ENCODE measurements around the gene GJA1.
"Not testable (repeated sequence)": the region's sequence is repeated elsewhere in the genome, so short reads cannot be mapped to it uniquely, and the experiment has no call there.

GJA1 gene

GRCh38 chr6:121437851-121438651 lies 2.6 kb downstream of the GJA1 start:
- no peak for DNase-seq

- no peak for DNase-seq
These were observed 3.4 kb downstream of the GJA1 start for GRCh38 chr6:121438869-121439268.

DNA sequence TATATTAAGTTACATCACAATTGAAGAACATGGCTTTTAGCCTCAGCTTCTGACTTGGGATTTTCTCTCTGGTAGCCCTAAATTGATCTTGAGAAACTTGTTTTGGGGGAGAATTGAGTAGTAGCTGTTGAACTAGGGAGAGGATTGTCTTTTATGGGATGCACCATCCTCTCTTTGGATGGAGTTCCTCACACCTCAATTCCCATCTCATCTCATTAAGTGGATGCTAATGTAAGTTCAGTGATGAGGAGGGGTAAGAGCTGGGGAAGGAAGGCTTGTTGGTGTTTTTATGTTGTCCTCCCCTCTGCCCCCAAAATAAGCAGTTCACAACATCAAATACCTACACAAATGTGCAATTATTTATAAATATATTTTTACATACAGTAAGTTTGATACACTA lies 4.0 kb downstream of the GJA1 start:
- DNase-seq, result no peak

GRCh38 chr6:121439926-121440325 lies 4.5 kb downstream of the GJA1 start:
- DNase-seq, result no peak

DNA sequence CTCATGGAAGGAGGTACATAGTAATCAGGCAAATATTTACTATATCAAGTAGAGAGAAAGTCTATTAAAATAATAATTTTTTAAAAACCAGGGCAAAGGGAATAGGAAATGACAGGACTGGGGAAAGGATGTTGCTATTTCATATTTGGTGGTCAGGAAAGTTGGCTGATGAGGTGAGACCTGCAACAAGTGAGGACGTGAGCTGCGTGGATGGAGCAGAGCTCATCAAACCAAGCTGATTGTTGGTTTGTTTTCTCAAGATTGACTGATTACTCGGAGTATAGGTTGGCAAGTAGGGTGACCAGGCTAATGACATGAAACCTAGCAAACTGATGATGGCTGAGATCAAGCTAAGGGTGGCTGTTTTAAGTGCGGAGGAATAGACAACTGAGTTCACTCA lies 6.0 kb downstream of the GJA1 start:
- DNase-seq, result no peak

DNA sequence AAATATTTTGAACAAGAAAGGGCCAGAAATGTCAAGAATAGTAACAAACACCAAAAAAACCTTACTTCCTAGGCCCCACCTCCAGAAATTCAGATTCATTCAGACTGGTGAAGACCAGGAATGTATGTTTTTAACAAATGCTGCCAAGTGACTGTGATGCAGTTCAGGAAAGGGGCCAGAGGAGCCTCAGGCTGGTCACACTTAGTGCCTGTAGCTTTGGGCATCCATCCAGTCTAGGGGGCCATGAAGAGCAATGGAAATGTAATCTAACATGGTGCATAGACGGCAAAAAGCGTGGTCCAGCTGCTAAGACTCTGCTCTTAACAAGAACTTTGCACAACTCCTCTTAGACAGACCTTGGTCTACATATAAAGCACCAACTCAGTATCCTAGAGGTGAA lies 7.1 kb downstream of the GJA1 start:
- DNase-seq, result no peak

DNA sequence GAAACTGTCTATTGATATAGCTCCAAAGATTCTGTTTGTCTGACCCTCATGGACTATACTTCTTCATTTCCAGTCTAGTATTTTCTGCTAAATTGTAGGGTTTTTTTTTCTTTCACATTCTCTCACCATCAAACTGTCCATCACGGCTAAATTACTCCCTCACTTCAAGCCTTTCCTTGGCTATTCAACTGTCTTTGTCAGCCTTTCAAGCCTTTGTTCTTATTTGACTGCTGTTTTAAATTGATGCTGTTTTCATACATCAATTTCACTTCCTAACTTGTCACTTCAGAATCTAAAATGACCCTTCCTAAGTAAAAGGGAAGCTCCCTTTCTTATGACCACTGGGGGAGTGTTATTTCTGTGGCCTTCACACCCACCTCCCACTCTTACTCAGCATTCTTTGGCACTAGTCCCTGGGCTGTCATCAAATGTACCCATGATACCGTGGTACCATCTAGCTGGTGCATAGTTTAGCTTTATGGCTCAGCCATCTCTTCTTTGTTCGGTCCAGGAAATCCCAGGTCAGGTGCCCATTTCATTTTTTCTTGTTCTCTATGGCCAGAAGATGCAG lies 8.6 kb downstream of the GJA1 start:
- no peak for DNase-seq

DNA sequence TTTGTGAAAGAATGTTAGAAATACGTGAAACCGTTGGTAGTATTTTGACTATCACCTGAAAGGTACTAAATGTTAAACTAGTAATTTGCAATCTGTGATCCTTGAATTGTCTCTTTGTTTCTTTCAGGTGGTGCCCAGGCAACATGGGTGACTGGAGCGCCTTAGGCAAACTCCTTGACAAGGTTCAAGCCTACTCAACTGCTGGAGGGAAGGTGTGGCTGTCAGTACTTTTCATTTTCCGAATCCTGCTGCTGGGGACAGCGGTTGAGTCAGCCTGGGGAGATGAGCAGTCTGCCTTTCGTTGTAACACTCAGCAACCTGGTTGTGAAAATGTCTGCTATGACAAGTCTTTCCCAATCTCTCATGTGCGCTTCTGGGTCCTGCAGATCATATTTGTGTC lies 11.3 kb downstream of the GJA1 start:
- not testable (repeated sequence) for DNase-seq

DNA sequence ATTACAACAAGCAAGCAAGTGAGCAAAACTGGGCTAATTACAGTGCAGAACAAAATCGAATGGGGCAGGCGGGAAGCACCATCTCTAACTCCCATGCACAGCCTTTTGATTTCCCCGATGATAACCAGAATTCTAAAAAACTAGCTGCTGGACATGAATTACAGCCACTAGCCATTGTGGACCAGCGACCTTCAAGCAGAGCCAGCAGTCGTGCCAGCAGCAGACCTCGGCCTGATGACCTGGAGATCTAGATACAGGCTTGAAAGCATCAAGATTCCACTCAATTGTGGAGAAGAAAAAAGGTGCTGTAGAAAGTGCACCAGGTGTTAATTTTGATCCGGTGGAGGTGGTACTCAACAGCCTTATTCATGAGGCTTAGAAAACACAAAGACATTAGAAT lies 12.3 kb downstream of the GJA1 start:
- not testable (repeated sequence) for DNase-seq

GRCh38 chr6:121448528-121448927 lies 13.1 kb downstream of the GJA1 start:
- not testable (repeated sequence) for DNase-seq

DNA sequence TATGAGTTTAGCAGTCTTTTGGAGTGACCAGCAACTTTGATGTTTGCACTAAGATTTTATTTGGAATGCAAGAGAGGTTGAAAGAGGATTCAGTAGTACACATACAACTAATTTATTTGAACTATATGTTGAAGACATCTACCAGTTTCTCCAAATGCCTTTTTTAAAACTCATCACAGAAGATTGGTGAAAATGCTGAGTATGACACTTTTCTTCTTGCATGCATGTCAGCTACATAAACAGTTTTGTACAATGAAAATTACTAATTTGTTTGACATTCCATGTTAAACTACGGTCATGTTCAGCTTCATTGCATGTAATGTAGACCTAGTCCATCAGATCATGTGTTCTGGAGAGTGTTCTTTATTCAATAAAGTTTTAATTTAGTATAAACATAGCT lies 13.9 kb downstream of the GJA1 start:
- DNase-seq, result no peak

- DNase-seq, result no peak
These were observed 14.8 kb downstream of the GJA1 start for GRCh38 chr6:121450242-121450641.

- no peak for DNase-seq
These were observed 15.8 kb downstream of the GJA1 start for GRCh38 chr6:121451250-121451649.

DNA sequence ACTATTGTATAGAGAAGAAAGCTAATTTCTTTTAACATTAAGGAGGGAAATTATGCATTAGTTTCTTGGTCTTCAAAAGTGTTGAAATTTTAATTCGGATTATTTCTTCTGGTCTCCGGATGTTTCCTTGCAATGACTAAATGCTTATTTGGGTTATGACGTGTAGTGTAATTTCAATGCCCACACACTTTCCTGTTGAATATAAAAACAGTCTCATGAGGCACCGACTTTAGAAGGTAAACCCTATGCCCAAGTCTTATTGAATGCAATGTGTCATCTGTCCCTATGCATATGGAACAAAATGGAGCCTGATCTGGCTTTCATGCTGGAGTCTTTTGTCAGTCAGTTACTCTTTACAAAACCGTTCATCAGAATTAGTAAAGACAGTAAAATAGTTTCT lies 17.7 kb downstream of the GJA1 start:
- DNase-seq, result no peak

GRCh38 chr6:121460170-121460569 lies 24.7 kb downstream of the GJA1 start:
- no peak for DNase-seq

- DNase-seq, result no peak
These were observed 27.6 kb downstream of the GJA1 start for GRCh38 chr6:121463087-121463486.

GRCh38 chr6:121465101-121465500 lies 29.7 kb downstream of the GJA1 start:
- DNase-seq, result no peak

DNA sequence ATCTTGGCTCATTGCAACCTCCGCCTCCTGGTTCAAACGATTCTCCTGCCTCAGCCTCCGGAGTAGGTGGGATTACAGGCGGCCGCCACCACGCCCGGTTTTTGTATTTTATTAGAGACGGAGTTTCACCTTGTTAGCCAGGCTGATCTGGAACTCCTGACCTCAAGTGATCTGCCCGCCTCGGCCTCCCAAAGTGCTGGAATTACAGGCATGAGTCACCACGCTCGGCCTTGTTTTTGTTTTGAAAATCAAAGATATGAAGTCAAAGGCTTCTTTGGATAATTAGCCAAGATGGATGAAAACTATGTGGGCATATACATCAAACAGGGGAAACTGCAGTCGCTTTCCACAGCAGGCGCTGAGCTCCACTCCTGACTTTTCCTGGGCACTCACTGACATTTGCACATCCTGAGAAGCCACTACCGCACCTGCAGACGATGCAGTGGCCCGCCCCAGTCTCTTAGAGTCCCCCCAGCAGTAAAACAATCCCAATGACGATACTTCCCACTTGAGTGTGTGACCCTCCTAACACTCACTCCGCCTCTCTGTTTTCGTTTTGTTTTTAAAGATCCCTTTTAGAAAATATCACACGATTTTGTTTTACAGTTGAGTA lies 44.1 kb downstream of the GJA1 start:
- no peak for DNase-seq

DNA sequence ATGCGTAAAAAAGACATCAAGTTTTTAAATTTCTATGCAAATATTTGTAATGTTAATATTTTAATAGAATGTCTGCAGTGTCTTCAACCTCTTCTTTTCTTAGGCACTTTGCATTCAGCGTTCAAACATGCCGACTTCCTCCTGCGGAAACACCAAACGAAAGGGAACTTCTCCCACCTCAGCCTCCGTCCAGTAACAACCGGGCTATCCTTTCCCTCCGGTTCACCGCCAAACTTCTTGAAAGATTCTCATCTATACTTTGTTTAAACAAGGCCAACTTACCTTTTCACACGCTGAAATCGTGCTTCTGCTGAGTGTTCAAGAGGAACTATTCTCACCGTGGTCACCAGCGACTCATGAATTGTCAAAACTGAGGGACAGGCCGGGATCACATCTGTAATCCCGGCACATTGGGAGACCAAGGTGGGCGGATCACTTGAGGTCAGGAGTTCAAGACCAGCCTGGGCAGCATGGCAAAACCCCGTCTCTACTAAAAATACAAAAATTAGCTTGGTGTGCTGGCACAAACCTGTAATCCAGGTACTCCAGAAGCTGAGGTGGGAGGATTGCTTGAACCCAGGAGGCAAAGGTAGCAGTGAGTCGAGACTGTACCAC lies 44.8 kb downstream of the GJA1 start:
- no peak for DNase-seq

DNA sequence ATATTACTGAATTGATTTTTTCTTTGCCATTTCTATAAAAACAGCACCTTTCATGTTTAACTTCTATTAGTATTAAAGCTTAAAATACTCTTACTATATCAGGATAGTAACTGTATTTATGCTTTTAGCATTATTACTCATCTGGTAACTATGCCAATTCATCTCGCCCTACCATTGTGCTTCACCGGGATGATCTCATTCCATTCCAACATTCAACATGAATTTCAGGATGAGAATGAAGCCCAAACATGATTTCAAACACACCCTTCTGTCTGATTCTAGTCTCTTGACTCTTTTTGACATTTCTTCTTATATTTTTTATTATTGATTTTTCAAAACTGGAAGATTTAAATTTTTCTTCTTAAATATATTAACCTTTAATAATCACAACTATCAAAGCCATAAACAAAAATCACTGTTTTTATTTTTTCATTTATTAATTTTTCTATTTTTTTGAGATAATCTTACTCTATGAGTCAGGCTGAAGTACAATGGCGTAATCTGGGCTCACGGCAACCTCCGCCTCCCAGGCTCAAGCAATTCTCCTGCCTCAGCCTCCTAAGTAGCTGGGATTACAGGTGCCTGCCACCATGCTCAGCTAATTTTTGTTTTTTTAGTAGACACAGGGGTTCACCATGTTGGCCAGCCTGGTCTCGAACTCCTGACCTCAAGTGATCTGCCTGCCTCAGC lies 46.7 kb downstream of the GJA1 start:
- no peak for DNase-seq

DNA sequence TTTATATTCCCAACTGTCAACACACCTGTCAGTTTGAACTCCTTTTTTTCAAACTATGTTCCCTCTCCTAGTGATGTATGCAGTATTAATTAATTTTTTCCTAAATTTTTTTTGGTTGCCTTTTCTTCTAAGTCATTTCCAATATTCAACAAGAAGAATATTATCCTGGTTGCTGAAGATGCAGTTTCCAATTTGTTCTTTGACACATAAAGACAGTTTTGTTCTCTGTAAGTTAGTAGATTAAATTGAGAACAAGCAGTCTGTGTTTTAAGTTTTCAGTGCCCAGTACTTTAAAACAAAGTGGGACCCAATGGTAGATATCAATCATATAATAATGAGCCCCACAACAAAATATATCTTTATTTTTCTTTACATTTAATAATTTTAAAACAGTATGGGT lies 47.3 kb downstream of the GJA1 start:
- DNase-seq, result no peak

GRCh38 chr6:121485359-121485811 lies 49.9 kb downstream of the GJA1 start:
- no peak for DNase-seq

DNA sequence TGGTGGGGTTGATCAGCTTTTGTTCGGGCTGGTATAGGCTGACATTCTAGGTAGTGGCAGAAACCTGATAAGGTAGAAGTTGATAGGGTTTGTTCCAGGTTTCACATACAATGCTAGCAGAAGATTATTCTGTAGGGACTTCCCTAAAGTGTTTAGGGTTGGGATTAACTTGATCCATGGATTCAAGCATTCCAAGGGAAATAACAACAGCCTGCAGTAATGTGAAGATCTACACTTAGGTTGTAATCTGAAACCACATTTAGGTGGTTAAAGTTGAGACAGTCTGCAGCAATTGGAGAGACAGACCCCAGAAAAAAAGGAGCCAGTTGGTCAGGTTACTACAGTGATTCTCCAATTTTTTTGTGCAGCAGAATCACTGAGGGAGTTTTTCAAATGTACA lies 56.1 kb downstream of the GJA1 start:
- no peak for DNase-seq
